Stimulated activated CD4-positive, alpha-beta T cell treated with anti-CD3 and anti-CD28 coated beads, Interleukin-15, amount 100 ng/mL, for 1 hour (primary cell): Measurements from ENCODE around the gene SCN2B.

ENCODE experiments used
- DNase-seq, 2 donors: peaks; one replicate each; pipeline ENCODE4 v3.0.0-alpha.2; 2020; ENCODE audit warnings: low read depth in 1 of 2, low spot score in 1 of 2

SCN2B gene

GRCh38 chr11:118154641-118155040, 21.8 kb downstream of the SCN2B start:
- no peak for DNase-seq

- DNase-seq, result no peak
These were observed 22.5 kb downstream of the SCN2B start for GRCh38 chr11:118153976-118154375.

- DNase-seq, result no peak
These were observed 22.9 kb downstream of the SCN2B start for GRCh38 chr11:118153516-118153915.

- DNase-seq, result no peak
These were observed 23.6 kb downstream of the SCN2B start, which contains the start of gene SCN4B for GRCh38 chr11:118152552-118153471. Gene SCN4B, minus strand, starts transcription at chr11:118152823. Its CDS starts 150 bp downstream, at chr11:118152673.

GRCh38 chr11:118152020-118152551, 24.4 kb downstream of the SCN2B start:
- no peak for DNase-seq

- DNase-seq, result no peak
These were observed 25.0 kb downstream of the SCN2B start for GRCh38 chr11:118151431-118151830.

- no peak for DNase-seq
These were observed 26.9 kb downstream of the SCN2B start for GRCh38 chr11:118149493-118149892.

GRCh38 chr11:118148856-118149255, 27.6 kb downstream of the SCN2B start:
- DNase-seq, result no peak

GRCh38 chr11:118148240-118148639, 28.2 kb downstream of the SCN2B start:
- DNase-seq, result no peak

GRCh38 chr11:118147502-118147901, 28.9 kb downstream of the SCN2B start:
- no peak for DNase-seq

- DNase-seq, result no peak
These were observed 29.9 kb downstream of the SCN2B start for GRCh38 chr11:118146554-118146953.

GRCh38 chr11:118145285-118146227, 30.9 kb downstream of the SCN2B start:
- peak; percentile 77 to 81 for DNase-seq

GRCh38 chr11:118144301-118145268, 31.9 kb downstream of the SCN2B start:
- no peak for DNase-seq

- no peak for DNase-seq
These were observed 32.7 kb downstream of the SCN2B start for GRCh38 chr11:118143661-118144185.

- no peak for DNase-seq
These were observed 33.6 kb downstream of the SCN2B start for GRCh38 chr11:118142809-118143208.

- no peak for DNase-seq
These were observed 34.4 kb downstream of the SCN2B start for GRCh38 chr11:118142081-118142480.

- DNase-seq, result no peak
These were observed 36.9 kb downstream of the SCN2B start for GRCh38 chr11:118139578-118139977.

- DNase-seq, result no peak
These were observed 37.5 kb downstream of the SCN2B start for GRCh38 chr11:118138839-118139420.

GRCh38 chr11:118136801-118137200, 39.6 kb downstream of the SCN2B start:
- DNase-seq, result no peak

GRCh38 chr11:118136341-118136740, 40.1 kb downstream of the SCN2B start:
- DNase-seq, result no peak
